TTC549 (cell line): ENCODE results near the gene DNM3.

ENCODE experiments used
- FAIRE-seq: peaks from 2 replicates; lab custom pipeline; 2012; peaks lifted over from hg19 to GRCh38; lab: Jason Lieb, UNC

Gene DNM3

DNA sequence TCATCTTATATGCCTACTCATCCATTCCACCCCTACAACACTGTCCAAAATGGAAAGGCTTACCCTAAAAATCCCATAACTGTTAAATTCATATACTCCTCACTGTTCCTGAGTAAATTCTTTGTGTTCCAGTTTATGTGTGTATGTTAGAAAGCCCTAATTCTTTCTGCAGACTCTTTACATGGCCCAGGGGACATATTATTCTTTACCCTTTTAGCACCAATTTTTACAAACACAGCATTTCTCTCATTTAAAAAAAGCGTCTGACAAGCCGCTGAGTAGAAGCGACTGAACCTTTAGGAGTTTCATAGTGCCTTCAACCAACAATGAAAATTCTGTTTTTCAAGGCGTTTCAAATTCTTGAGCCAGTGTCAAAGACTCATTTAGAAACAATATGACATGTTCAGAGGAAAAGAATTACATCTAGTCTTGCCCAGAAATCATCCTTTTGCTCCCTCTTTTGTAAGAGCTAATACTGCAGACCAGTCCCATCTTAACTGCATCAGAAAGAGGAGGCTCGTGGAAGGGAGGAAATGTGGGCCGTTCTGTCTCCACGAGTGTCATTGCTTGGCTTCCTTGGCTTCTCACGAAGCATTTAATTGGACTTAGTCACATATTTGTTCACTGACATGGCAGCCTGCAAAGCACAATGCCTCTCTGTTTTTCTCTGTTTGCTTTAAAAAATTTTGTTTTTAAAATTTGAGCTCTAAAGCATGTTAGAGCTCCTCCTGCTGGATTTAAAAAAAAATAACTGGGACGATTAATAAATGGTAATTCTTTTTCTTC lies 557.9 kb downstream of the DNM3 start:
- FAIRE-seq = peak; percentile 100

DNA sequence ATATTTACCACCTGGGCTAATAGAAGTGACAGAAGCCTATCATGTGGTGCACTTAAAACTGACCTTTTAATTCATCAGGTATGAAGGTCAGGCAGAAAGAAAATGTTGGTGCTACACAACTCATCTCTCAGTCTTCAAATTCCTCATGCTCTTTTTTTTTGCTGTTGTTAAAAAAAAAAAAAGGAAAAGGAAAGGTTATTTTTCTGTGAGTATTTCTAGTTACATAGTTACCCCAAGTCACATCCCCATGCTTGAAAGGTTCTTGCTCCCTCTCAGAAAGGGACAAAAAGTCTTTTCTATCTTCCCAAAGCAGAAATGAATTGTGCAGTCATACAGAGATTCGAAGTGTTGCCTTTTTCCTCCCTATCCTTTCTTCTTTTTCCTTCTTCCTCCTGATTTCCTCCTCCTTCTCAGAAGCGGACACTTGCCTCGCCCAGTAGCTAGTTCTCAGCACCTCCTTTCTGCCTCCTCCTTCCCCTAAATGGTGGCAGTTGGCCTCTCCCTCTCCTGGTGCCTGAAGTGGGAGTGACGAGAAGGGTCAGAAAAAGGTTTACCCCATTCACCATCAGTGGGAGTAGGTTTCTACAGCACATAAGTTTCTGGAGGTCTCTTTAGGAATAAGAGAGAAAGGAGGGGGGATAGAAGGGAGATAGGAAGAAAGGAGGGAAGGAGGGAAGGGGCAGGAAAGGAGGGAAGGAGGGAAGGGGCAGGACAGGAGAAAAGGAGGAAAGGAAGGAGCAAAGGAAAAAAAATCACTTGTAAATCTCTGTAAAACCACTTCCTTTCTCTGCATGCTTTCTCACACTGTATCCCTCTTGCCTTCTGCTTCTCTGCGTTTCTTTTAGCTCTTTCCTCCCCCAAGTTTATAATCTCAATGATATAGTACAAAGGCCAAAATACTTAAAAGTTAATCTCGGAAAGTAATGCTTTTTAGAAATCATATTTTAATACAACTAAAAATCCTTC lies 558.7 kb downstream of the DNM3 start:
- FAIRE-seq = no peak

DNA sequence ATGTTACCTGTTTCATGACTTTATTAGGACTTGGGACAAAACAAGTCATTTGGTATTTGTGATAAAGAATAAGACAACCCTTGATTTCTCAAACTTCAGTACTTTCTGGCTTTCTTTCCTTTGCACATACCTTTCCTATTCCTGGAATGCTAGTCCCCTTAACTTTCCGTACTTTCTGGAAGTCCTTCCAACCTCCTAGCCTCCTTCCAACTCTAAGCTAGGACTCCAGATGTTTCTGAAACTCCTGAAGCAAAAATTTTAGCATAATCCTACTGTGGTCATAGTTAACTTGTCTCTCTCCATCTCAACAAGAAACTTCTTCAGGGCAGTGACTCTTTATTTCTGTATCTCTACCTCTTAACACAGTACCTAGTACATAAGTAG lies 559.4 kb downstream of the DNM3 start:
- FAIRE-seq = no peak

DNA sequence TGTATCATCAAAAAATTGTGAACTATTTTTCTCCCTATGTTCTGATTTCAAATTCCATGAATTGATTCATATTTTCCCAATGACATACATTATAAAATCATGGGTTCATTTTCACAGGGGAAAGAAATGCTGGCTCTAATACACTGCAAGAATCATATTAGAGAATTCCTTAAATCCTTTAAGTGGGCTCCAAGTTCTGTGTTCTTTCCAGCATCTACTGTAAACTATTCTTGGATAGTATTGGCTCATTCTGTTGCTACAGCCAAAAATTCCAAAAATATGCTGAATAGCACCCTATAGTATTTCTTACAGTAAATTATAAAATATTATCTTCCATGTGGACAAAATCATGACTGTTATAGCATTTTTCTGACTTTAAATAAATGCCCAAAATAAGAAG lies 560.2 kb downstream of the DNM3 start:
- no peak for FAIRE-seq

DNA sequence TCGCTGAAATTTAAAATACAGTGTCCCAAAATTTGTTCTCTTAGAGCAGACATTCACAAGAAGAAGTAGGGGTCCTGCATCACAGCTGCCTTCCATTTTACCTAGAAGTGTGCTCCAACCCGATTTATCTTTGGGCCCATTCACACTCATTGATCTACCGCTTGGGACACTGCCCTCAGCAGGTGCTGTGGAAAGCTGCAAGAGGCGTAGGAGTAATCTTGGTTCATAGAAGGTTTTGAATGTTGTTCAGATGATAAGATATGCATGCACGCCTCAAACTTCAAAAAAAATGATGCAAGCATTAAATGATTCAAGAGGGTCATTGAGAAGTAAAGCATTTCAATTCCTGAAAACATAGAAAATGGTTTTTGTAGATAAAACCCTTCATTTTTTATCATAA lies 560.6 kb downstream of the DNM3 start:
- no peak for FAIRE-seq

DNA sequence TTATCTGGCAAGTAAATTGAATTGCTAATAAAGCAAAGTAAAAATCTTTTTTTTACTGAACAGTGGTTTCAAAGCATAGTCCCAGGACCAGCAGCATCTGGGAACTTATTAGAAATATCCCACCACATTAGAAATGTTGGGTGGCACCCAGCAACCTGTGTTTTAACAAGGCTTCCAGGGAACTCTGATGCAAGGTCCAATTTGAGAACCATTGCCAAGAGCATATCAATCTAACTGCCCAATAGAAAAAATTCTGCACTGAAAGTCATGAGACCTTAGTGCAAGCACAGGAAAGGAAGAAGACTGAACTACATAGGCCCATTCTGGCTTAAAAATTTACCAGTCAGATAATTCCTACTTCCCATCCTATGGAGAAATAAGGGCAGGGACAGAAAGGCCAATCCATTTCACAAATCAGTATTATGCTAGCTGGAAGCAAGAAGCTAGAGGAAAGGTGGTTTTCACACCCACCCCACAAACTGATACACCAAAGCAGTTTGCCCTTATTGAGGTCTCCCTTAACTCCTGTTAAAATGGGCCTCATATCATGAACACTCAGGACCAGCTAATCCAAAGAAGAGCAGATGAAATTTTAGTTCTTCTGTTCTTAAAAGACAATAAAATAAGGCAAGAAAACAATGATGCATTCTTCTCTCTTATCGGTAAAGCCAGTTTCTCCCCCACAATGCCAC lies 561.7 kb downstream of the DNM3 start:
- FAIRE-seq = no peak

DNA sequence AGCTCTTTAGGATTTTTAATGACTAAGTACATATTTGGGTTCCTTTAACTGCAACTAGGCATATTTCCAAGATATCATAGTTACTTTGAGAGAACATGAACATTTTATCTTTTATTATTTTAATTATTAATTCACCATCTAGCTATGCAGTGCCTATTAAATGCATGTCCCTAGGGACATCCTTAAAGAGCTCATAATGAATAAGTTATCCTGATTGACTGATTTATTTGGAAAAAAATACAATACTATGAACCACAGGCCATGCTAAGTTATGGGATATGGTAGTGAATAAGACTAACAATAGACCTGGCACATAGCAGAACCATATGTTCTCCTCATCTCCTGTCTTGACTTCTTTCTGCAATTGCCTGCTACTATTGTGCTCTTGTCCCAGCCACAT lies 562.8 kb downstream of the DNM3 start:
- no peak for FAIRE-seq

DNA sequence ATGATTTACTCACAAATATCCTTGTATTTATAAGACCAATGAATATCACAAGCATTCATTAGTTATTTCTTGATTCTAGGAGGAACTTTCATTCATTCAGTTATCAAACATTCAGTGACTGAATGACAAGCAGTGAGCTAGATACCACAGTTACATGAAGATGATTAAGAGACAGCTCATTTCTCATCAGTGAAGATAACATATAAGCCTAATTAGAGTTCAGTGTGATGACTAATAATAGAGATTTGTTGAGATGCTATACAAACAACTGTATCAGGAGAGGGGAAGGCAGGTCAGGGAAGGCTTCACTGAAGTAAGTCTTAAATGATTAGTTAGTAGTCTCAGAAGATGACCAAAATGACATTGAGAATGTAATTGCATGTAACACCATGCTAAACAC lies 564.6 kb downstream of the DNM3 start:
- FAIRE-seq = no peak

DNA sequence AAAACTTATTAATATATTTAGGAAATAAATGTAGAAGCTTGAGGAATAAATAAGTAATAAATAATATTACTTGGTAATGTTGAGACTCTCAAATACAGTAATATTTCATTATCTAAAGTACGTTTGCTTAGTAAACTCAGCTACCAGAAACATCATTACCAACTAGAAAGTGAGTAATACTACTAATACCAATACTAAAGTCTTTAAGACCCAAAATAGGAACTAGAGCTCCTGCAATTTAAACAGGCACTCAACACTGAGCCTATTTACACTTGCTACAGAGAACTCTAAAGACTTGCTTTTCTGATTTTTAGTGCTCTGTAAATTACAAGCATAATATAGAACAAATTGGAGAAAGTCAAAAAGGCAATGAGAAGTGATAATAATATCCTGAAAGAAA lies 565.7 kb downstream of the DNM3 start:
- no peak for FAIRE-seq

DNA sequence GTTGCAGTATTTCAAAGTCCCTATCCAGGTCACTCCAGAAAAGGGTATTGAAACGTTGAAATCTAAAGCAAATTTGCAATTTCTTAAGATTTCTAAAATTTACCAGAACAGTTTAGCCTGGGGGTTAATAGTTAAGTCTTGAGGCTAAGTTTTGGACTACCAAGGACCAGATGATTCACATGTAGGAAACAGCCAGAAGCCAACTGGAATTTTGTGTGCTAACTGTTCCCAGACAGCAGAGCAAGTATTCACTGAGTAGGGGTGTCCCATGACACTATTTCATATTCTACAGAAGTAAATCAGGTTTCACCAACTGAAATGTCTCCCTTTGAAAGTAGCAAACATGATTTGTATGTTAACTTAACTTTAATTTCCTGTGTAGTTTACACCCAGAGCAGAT lies 567.7 kb downstream of the DNM3 start:
- FAIRE-seq = no peak

DNA sequence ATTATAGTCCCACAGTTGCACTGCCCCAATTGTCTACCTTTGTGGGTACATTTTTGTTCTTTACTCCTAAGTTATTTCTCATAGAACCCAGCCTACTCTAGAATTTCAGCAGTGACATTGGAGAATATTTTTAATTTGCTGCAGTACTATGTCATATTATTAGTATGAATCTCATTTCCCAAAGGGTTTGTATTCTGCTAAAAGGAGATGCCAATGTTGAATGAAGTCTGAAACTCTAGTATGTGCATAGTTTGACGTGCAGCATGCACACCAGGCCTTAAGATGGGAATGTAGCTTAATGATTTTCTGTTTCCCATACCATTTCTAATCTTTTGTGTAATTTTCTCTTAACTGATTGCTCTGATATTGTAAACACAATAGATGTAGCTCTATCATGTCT lies 568.7 kb downstream of the DNM3 start:
- FAIRE-seq = no peak

DNA sequence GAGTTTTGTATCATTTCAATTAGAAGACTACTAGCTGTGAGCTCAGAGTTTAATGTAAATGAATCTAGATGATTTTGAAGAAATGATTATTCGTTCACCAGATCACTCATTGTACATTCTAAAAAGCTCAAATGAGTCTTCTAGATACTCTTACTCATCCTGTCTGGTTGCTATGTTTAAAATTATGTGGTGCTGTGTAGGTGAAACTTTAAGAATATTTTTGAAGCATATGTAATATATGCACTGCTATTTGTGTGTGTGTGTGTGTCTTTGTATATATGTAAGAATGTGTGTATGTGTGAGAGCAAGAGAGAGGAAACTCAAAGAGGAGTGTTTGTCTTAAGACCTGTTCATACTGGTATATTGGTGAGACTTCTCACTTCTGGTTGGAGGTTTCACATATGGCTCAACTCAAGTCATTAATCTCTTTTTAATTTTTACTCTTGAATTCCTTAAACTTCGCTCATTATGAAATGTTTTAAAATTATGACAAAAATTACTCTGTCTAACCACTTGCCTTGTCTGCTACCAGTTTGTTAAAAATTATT lies 570.6 kb downstream of the DNM3 start:
- no peak for FAIRE-seq

DNA sequence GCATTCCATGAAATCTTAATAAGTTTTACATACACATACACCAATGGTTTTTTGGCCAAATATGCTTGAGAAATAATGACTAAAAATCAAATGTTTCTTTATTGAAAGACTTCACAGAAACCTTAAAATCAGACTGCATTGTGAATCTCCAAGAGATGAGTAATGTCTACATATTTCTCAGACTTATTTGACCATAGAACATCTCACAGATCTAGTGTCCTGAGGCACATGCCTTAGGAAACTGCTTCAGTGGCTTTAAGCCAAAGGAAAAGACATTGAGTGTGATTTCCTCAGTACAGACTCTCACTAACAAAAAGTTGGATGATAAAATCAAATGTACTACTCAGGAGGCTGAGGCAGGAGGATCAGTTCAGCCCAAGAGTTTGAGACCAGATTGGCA lies 573.0 kb downstream of the DNM3 start:
- no peak for FAIRE-seq

DNA sequence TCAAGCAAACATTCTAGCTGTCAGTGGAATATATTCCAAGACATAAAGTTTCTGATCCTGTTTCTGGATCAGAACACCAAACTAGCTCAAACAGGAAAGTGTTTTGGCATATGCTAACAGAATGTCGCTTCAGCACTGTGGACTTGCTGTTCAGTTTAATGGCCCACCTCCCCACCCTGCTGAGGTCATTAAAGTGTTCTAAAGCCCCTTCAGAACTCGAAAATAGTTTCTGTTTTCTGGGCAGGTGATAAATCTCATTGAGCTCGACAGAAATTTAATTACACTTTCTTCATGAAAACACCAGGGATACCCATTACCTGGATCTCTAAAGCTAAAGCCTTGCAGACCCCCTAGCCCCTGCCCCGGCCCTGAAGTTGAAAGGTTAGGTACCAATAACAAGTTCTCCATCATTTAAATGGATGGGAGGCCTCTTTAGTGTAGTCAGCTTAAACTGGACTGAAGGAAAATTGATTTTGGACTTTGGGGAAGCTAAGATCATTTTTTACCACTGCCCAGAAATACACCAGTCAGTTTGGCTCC lies 575.3 kb downstream of the DNM3 start:
- no peak for FAIRE-seq

DNA sequence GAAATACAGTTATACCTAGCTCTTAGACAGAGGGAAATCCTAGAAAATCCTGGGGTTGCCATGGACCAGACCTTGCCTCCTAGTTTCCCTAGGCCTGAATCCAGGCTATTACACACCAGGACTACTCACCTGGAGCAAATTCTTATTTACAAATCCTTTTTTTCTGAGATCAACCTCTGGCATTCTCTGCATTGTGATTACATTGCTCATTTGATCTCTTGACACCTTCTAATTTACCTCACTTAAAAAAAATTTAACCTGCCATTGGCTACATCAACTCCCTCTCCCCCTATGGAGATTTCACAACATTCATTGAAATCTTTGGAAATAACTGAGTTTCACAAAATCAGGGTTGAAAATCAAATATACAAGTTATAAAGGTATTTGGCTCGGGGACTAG lies 576.3 kb downstream of the DNM3 start:
- FAIRE-seq = no peak

DNA sequence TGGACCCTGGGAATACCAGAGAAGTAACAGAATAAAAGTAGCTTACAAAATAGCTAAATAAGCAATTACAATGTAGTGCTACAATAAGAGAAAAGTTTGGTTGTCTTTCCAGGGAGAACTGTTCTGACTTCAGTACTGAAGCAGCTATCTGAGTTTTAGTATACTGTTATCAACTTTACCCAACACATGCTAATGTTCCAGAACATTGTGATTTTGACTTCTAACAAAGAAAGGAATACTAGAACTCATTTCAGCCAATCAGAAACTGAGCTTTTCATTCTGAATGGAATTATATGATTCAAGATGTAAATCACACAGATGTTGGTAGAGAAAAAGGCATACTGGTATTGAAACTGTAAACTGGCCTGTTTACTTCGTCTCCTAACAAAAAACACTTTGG lies 579.1 kb downstream of the DNM3 start, which contains the start of gene C1orf105:
TSS of gene C1orf105 (plus strand) at position 301 of the 400 bp plus-strand sequence. CDS start 201 bp downstream, outside the sequence.
- FAIRE-seq = peak; percentile 92

DNA sequence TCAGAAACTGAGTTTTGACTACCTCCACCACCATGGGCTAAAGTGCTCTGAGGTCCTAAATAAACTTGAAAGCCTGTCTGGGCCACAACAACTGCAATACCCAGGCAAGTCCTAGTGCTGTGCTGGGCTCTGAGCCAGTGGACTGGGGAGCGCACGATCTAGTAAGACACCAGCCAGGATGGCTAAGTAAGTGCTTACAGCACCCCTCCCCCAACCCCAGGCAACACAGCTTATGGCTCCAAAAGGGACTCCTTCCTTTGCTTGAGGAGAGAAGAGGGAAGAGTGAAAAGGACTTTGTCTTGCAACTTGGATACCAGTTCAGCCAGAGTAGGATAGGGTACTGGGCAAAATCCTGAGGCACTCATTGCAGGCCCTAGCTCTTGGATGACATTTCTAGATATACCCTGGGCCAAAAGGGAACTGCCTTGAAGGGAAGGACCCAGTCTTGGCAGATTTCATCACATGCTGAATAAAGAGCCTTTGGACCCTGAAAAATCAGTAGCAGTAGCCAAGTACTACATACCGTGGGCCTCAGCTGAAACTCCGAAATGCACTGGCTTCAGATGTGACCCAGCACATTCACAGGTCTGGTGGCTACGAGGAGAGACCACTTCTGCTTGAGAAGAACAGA lies 580.8 kb downstream of the DNM3 start:
- no peak for FAIRE-seq

DNA sequence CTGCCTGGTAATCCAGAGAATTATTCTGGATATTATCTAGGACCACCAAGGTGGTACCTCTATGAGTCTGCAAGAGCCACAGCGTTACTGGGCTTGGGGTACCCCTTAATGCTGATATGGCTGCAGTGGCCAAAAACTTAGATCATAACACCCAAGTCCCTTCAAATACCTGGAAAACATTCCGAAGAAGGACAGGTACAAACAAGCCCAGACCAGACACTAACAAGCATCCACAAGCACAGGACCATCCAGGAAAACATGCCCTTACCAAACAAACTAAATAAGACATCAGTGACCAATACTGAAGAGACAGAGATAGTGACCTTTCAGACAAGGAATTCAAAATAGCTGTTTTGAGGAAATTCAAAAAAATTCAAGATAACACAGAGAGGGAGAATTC lies 582.0 kb downstream of the DNM3 start:
- peak; percentile 70 for FAIRE-seq

DNA sequence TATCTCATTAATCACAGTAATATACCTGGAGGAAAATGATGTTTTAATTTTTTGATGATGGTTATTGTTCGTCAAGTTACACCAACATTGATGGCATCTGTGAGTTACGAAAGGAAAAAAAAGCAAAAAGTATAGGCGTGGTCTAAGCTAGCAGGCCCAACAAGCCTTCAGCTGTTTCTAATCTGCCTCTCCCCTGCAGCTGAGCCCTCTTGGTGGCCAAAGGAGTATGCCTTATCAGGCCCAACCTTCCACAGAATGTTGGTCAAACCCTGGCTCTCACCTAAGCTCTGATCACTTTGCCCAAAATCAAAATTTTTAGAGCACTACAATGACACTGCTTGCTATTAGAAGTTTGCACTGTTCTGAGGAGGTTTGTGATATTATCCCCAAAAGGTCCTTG lies 584.0 kb downstream of the DNM3 start:
- FAIRE-seq = no peak

DNA sequence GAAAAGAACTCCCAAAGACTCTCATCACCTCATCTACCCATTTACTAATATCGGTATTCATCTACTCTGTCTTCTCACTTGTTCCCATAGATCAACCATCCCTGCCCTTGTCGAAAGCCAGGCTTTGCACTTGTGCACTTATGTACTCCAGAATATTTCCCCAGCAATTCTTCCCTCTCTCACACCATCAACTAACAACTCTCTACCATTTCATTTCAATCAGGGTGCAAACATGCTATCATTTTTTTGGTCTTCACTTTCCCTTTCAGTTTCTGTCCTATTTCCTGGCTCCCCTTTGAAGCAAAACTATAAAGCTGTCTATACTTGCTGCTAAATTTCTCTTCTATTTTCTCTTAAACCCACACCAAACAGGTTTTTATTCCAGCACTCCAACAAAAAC lies 585.9 kb downstream of the DNM3 start:
- FAIRE-seq = no peak

DNA sequence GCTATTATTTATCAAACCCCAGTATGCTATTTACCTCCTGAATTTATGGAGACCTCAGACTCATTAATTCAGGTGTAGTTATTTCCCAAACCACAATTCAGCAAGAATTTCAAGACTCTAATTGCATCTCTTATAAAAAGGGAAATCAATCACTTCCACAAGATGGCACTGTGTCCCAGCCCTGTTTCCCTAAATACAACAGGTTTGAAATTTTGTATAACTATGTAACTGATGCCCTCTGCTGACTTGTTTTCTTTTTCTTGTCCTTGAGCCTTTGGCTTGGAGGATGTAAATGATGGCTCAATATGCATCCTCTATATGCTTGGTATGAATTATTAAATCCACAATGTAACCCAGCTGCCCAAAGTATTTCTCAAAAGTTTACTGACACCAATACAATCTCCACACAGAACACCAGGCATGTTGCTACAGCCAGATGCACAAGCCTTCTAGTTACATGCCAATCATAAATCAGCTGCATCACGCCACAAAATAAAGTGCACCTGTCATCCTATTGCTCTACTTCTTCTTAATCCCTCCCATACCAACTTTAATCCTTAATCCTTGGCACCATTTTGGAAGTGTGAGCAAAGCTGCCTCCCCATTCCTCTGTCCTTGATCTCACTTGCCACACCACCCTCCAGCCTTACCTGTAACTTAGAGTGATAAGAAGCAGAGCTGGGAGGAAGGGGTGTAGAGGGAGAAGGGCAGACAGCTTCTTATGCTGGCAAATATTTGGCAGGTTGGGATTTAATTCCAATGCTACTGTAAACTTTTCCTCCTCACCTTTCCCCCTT lies 588.2 kb downstream of the DNM3 start:
- peak; percentile 98 for FAIRE-seq
